SK-N-SH (cell line): ENCODE data around the gene NDUFC1. TPM values are rescaled to one million over a fixed set of nuclear protein-coding genes. Genes with fewer than 3 reads are reported as not detected.

Experiments used
- CTCF ChIA-PET: fragments of 300-600, 350-600 bp; formaldehyde crosslinking; extraction: SDS; loops from one replicate; lab custom pipeline; 2021; lab: Yijun Ruan, JAX
- POLR2A ChIA-PET: fragments of 350-600 bp; sonication (Branson Sonifier 250); formaldehyde crosslinking; extraction: SDS; loops from one replicate; lab custom pipeline; 2020; ENCODE audit warnings: antibody characterized with exemption, inconsistent platforms; lab: Yijun Ruan, JAX
- DNase-seq: peaks from one replicate; pipeline ENCODE4 v3.0.0; 2012
- H2AFZ ChIP-seq: fragments of 200-600 bp; sonication (generic); 2 replicates; pipeline ENCODE4 v1.8.1; 2016; ENCODE audit warnings: antibody characterized with exemption, mild to moderate bottlenecking, low read depth
- H3F3A ChIP-seq: fragments of 200-600 bp; sonication (generic); replicated peaks from 2 replicates; pipeline ENCODE3; 2016; ENCODE audit warnings: antibody characterized with exemption, mild to moderate bottlenecking; ENCODE audit not compliant: insufficient read depth
- H3K27ac ChIP-seq, 2 experiments: fragments of 200-500 bp in 1 of 2; fragments of 200-600 bp in 1 of 2; sonication (Bioruptor generic) in 1 of 2; sonication (generic), shearing (Covaris generic) in 1 of 2; 2 replicates each; pipeline versions ENCODE4 v1.5.1 to v1.6.1; 2014 to 2016; ENCODE audit warnings: low read depth in 2 of 2, inconsistent platforms in 1 of 2, low read length in 1 of 2, mild to moderate bottlenecking in 1 of 2, mixed read lengths in 1 of 2
- H3K27me3 ChIP-seq: fragments of 200-600 bp; sonication (generic), shearing (Covaris generic); 2 replicates; pipeline ENCODE4 v1.6.1; 2016; ENCODE audit warnings: mixed run types; ENCODE audit not compliant: insufficient read depth
- H3K36me3 ChIP-seq, 2 experiments: fragments of 200-500 bp in 1 of 2; fragments of 200-600 bp in 1 of 2; sonication (Bioruptor generic) in 1 of 2; sonication (generic) in 1 of 2; replicated peaks in 1 of 2; 2 replicates each; pipeline versions ENCODE3 to v1.5.1; 2014 to 2016; ENCODE audit warnings: low read length in 1 of 2, mild to moderate bottlenecking in 1 of 2; ENCODE audit not compliant: insufficient read depth in 2 of 2, control insufficient read depth in 1 of 2
- H3K4me1 ChIP-seq, 2 experiments: fragments of 200-500 bp in 1 of 2; fragments of 200-600 bp in 1 of 2; sonication (Bioruptor generic) in 1 of 2; sonication (generic), shearing (Covaris generic) in 1 of 2; 2 replicates each; pipeline versions ENCODE4 v1.5.1 to v1.6.1; 2014 to 2016; ENCODE audit warnings: low read depth in 1 of 2, low read length in 1 of 2, mixed run types in 1 of 2; ENCODE audit not compliant: insufficient read depth in 2 of 2, control insufficient read depth in 1 of 2
- H3K4me2 ChIP-seq: fragments of 200-600 bp; sonication (generic), shearing (Covaris generic); 2 replicates; pipeline ENCODE4 v1.6.1; 2017; ENCODE audit warnings: mixed run types
- H3K4me3 ChIP-seq, 2 experiments: fragments of 200-500 bp in 1 of 2; fragments of 200-600 bp in 1 of 2; sonication (Bioruptor generic) in 1 of 2; sonication (generic), shearing (Covaris generic) in 1 of 2; 2 replicates each; pipeline versions ENCODE4 v1.5.1 to v1.8.1; 2014 to 2016; ENCODE audit warnings: low read depth in 2 of 2, inconsistent platforms in 1 of 2, low read length in 1 of 2, mild to moderate bottlenecking in 1 of 2, mixed read lengths in 1 of 2, moderate library complexity in 1 of 2
- H3K79me2 ChIP-seq: fragments of 200-600 bp; sonication (generic); 2 replicates; pipeline ENCODE4 v1.8.1; 2017; ENCODE audit warnings: mild to moderate bottlenecking; ENCODE audit not compliant: insufficient read depth
- H3K9ac ChIP-seq: fragments of 200-600 bp; sonication (generic); 2 replicates; pipeline ENCODE4 v1.6.1; 2017; ENCODE audit warnings: mixed run types
- H3K9me2 ChIP-seq: fragments of 200-600 bp; sonication (generic); 2 replicates; pipeline ENCODE4 v1.6.1; 2017; ENCODE audit warnings: mixed run types
- H3K9me3 ChIP-seq: fragments of 200-600 bp; sonication (generic); 2 replicates; pipeline ENCODE4 v1.6.1; 2017; ENCODE audit warnings: mixed run types, mild to moderate bottlenecking, moderate library complexity
- H4K20me1 ChIP-seq: fragments of 200-600 bp; sonication (generic); 2 replicates; pipeline ENCODE4 v1.6.1; 2017; ENCODE audit warnings: mild to moderate bottlenecking, mixed run types; ENCODE audit not compliant: insufficient read depth
- CTCF ChIP-seq: fragments of 200-600 bp; sonication (generic); IDR thresholded peaks from 2 replicates; pipeline ENCODE4 v1.6.1; 2017; ENCODE audit warnings: antibody characterized with exemption, mild to moderate bottlenecking, moderate library complexity
- EZH2phosphoT487 ChIP-seq: fragments of 200-600 bp; sonication (generic); IDR thresholded peaks from 2 replicates; pipeline ENCODE4 v1.6.1; 2017; ENCODE audit warnings: low read depth, mixed run types, mild to moderate bottlenecking, antibody characterized with exemption, moderate library complexity, borderline replicate concordance
- FOXJ3 ChIP-seq: sonication (generic); formaldehyde crosslinking; IDR thresholded peaks from 2 replicates; pipeline ENCODE4 v1.5.1; 2020; ENCODE audit warnings: mild to moderate bottlenecking, missing genetic modification reagents
- FOXM1 ChIP-seq: IDR thresholded peaks from 2 replicates; pipeline ENCODE4 v1.4.0; 2012; ENCODE audit warnings: low read depth, mild to moderate bottlenecking
- GATA2 ChIP-seq: sonication (generic); formaldehyde crosslinking; IDR thresholded peaks from 2 replicates; pipeline ENCODE4 v1.5.0; 2020; ENCODE audit warnings: mild to moderate bottlenecking, missing genetic modification reagents
- MEF2A ChIP-seq: IDR thresholded peaks from 2 replicates; pipeline ENCODE4 v1.4.0; 2012; ENCODE audit warnings: low read depth, borderline replicate concordance
- MXI1 ChIP-seq: IDR thresholded peaks from 2 replicates; pipeline ENCODE4 v1.6.1; 2012; ENCODE audit warnings: mild to moderate bottlenecking, low read depth, low read length, improper control_type of control experiment
- NFIC ChIP-seq: IDR thresholded peaks from 2 replicates; pipeline ENCODE4 v1.4.0; 2012; ENCODE audit warnings: borderline replicate concordance
- NRF1 ChIP-seq: IDR thresholded peaks from 2 replicates; pipeline ENCODE4 v1.6.1; 2012; ENCODE audit warnings: low read depth, mild to moderate bottlenecking, low read length
- PBX3 ChIP-seq: IDR thresholded peaks from 2 replicates; pipeline ENCODE4; 2012
- POLR2AphosphoS5 ChIP-seq: IDR thresholded peaks from 2 replicates; pipeline ENCODE4 v1.6.1; 2012; ENCODE audit warnings: low read depth, low read length
- RAD21 ChIP-seq: IDR thresholded peaks from 2 replicates; pipeline ENCODE4 v1.6.1; 2012; ENCODE audit warnings: mild to moderate bottlenecking, low read length
- RCOR1 ChIP-seq: fragments of 150-350 bp; IDR thresholded peaks from 2 replicates; pipeline ENCODE4 v1.6.1; 2017; ENCODE audit warnings: antibody characterized with exemption, low read length
- RXRA ChIP-seq: IDR thresholded peaks from 2 replicates; pipeline ENCODE4 v1.4.0; 2012; ENCODE audit warnings: low read depth, mild to moderate bottlenecking, borderline replicate concordance
- SIN3A ChIP-seq: IDR thresholded peaks from 2 replicates; pipeline ENCODE4 v1.6.1; 2012; ENCODE audit warnings: low read depth, mild to moderate bottlenecking, low read length, moderate library complexity, borderline replicate concordance
- SMC3 ChIP-seq: IDR thresholded peaks from 2 replicates; pipeline ENCODE4 v1.6.1; 2012; ENCODE audit warnings: low read depth, low read length, improper control_type of control experiment
- TCF12 ChIP-seq: IDR thresholded peaks from 2 replicates; pipeline ENCODE4 v1.4.0; 2012
- USF1 ChIP-seq: IDR thresholded peaks from 2 replicates; pipeline ENCODE4 v1.4.0; 2012; ENCODE audit warnings: low read depth, borderline replicate concordance
- USF2 ChIP-seq: fragments of 150-350 bp; IDR thresholded peaks from 2 replicates; pipeline ENCODE4 v1.6.1; 2017; ENCODE audit warnings: antibody characterized with exemption, low read length, low read depth, borderline replicate concordance
- YY1 ChIP-seq: IDR thresholded peaks from 2 replicates; pipeline ENCODE4 v1.4.0; 2012; ENCODE audit warnings: low read depth, mild to moderate bottlenecking
- WGBS: methylation state at CpG from one replicate; pipeline ENCODE4 v1.1.6; 2017; ENCODE audit warnings: low lambda C conversion rate; 5-methylcytosine and 5-hydroxymethylcytosine counted together
- polyA plus RNA-seq, 3 experiments: library from polyadenylated mRNA; depleted of rRNA; stranded (reverse); fragments of >200 nt; gene quantifications; 2 replicates each; pipeline ENCODE4 v1.2.3, GENCODE V29; 2012

NDUFC1 gene
- polyA plus RNA-seq, 1 of the 3 experiments (the other 2 are of a cell fraction): 101 TPM

GRCh38 chr4:139301113-139301820, 1.0 kb downstream of the NDUFC1 start, which contains the start of gene NAA15 (continued):
- TF ChIP-seq USF2: no peak
- TF ChIP-seq MXI1: peak; percentile 98
- peak; percentile 87 for TF ChIP-seq POLR2AphosphoS5
- no peak for TF ChIP-seq NFIC
- 0 out of 2 replicates have a peak, but pooled peaks have one; percentile 8 for TF ChIP-seq RAD21
- peak; percentile 12; the same call in 1 of the 2 replicates for TF ChIP-seq TCF12
- TF ChIP-seq SMC3: no peak; the same call in 1 of the 2 replicates
- peak; percentile 73; the same call in 1 of the 2 replicates for TF ChIP-seq USF1
- TF ChIP-seq CTCF: no peak
- no peak for TF ChIP-seq RXRA
- TF ChIP-seq FOXJ3 (CRISPR knock-in tag): no peak
- TF ChIP-seq PBX3: peak; percentile 47; the same call in 1 of the 2 replicates
- TF ChIP-seq SIN3A: no peak; the same call in 1 of the 2 replicates
- TF ChIP-seq EZH2phosphoT487: no peak

DNA sequence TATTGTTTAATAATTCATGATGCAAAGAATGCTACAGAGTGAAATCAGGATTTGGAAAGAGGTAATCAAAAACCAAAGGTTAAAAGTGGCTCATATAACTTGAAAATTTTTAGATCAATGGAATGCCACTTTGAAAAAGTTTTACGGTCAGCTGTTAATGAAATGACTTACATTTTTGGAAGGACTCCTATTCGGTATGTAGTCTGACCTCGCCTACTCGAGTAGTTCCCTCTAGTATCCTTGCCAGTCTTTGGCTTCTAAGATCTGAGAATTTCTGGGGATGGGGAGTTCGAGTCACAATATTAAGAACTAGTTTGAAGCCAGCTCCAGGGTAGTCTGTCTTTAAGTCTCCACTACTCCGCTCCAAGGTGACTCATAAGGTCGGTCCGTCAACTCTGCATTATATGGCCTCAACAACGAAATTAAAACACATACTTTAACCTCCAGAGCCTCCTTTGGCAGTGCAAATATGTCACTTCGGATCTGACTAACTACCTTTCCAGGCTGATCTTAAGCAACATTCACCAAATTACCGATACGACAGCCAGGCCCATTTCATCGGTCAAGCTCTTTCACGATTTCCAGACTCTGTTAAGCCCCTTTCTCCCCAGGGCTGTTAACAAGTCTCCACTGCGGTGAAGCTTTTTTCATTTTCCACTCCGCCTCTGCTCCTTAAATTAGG, 1.7 kb downstream of the NDUFC1 start:
- Histone ChIP-seq H3K36me3 (peaks cover 0 to 11% of the 10 kb centered on the region in 2 experiments), H2AFZ (peak overlapping the region; percentile 97), H3K4me2 (peak overlapping the region; percentile 87), H4K20me1 (peaks cover 30% of the 10 kb centered on the region), H3K4me1 (peaks cover 16 to 23% of the 10 kb centered on the region in 2 experiments; a peak in 3 of 4 replicates), H3K9ac (peak overlapping the region; percentile 79), H3F3A (peaks cover 26% of the 10 kb centered on the region), H3K4me3 (peak overlapping the region; percentile 91 to 97), H3K79me2 (peaks cover 66% of the 10 kb centered on the region), H3K27me3 (no peaks in the 10 kb centered on the region), H3K27ac (peak overlapping the region; percentile 90 to 94), H3K9me2 (no peaks in the 10 kb centered on the region), H3K9me3 (no peaks in the 10 kb centered on the region)
- TF ChIP-seq NRF1 (no peak), GATA2 (CRISPR knock-in tag) (no peak), RCOR1 (no peak), MEF2A (no peak), CTCF (0 out of 2 replicates have a peak, but pooled peaks have one; percentile 5), YY1 (no peak), FOXM1 (no peak)
- peak; percentile 38 for DNase-seq
- CTCF ChIA-PET: interaction anchor here (1.0 to 2.6 kb wide), 10 partner anchors 11 to 270 kb away, joined by 3 to 14 read pairs (median 4); no protein-coding TSS in a partner anchor
- POLR2A ChIA-PET: interaction anchor here (0.7 to 2.5 kb wide), 3 partner anchors 123 to 223 kb away, joined by 3 to 19 read pairs (median 3); partner anchors contain the start of gene ELF2
- 3% methylated on average over 16 of the region's 16 CpGs for WGBS
